ENCODE measurements around the gene CCDC137. TPM values are rescaled to one million over a fixed set of nuclear protein-coding genes. Genes with fewer than 3 reads are reported as not detected.

Gene CCDC137
- total RNA-seq, 1 donor from 2014 or later, result 33.8 TPM

GRCh38 chr17:81646869-81647600 lies 19.5 kb upstream of the CCDC137 start:
- Mint-ChIP-seq H3K27me3 (ENCODE audit: unreplicated experiment) (peaks cover 17% of the 10 kb centered on the region), H3K36me3 (ENCODE audit: unreplicated experiment) (no peaks in the 10 kb centered on the region), H3K4me1 (ENCODE audit: low read depth, unreplicated experiment) (peaks cover 2% of the 10 kb centered on the region), H3K27ac (ENCODE audit: unreplicated experiment) (no peak overlapping the region), H3K4me3 (ENCODE audit: unreplicated experiment) (no peak overlapping the region), H3K9me3 (ENCODE audit: unreplicated experiment) (peaks cover 5% of the 10 kb centered on the region)
- no peak for DNase-seq
- no peak for TF ChIP-seq CTCF (IDR thresholded peaks at IDR 0.05; ENCODE audit: partially characterized antibody, unreplicated experiment)

GRCh38 chr17:81647640-81648012 lies 18.9 kb upstream of the CCDC137 start:
- H3K27me3 Mint-ChIP-seq (ENCODE audit: unreplicated experiment), result peaks cover 19% of the 10 kb centered on the region
- no peaks in the 10 kb centered on the region for H3K36me3 Mint-ChIP-seq (ENCODE audit: unreplicated experiment)
- peaks cover 5% of the 10 kb centered on the region for H3K9me3 Mint-ChIP-seq (ENCODE audit: unreplicated experiment)
- DNase-seq, result no peak
- no peak for TF ChIP-seq CTCF (IDR thresholded peaks at IDR 0.05; ENCODE audit: partially characterized antibody, unreplicated experiment)
- peaks cover 2% of the 10 kb centered on the region for H3K4me1 Mint-ChIP-seq (ENCODE audit: low read depth, unreplicated experiment)
- H3K4me3 Mint-ChIP-seq (ENCODE audit: unreplicated experiment), result no peak overlapping the region
- no peak overlapping the region for H3K27ac Mint-ChIP-seq (ENCODE audit: unreplicated experiment)

- Mint-ChIP-seq H3K27ac (ENCODE audit: unreplicated experiment) (no peak overlapping the region), H3K9me3 (ENCODE audit: unreplicated experiment) (peaks cover 5% of the 10 kb centered on the region), H3K36me3 (ENCODE audit: unreplicated experiment) (no peaks in the 10 kb centered on the region), H3K27me3 (ENCODE audit: unreplicated experiment) (peaks cover 19% of the 10 kb centered on the region), H3K4me1 (ENCODE audit: low read depth, unreplicated experiment) (peaks cover 2% of the 10 kb centered on the region), H3K4me3 (ENCODE audit: unreplicated experiment) (no peak overlapping the region)
- no peak for DNase-seq
- no peak for TF ChIP-seq CTCF (IDR thresholded peaks at IDR 0.05; ENCODE audit: partially characterized antibody, unreplicated experiment)
These were observed 18.4 kb upstream of the CCDC137 start for GRCh38 chr17:81648013-81648706.

DNA sequence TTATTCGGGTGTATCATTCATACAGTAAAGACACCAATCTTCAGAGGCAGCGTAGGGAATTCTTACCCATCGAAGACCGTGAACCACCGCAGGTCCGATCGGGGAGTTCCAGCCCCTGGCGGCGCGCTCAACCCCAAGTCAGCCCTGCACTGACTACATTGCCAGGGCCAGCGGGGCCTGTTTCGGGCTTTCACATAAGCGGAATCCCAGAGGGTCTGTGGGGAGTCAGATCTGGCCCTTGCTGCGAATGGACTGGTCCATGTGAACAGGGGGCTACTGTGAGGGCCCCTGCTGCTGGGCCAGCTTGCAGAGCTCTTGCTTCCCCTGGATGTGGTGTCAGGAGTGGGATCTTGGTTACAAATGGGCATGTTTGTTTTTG lies 17.8 kb upstream of the CCDC137 start:
- H3K9me3 Mint-ChIP-seq (ENCODE audit: unreplicated experiment), result peaks cover 5% of the 10 kb centered on the region
- TF ChIP-seq CTCF (IDR thresholded peaks at IDR 0.05; ENCODE audit: partially characterized antibody, unreplicated experiment), result no peak
- no peak for DNase-seq
- H3K27me3 Mint-ChIP-seq (ENCODE audit: unreplicated experiment), result peaks cover 19% of the 10 kb centered on the region
- H3K4me3 Mint-ChIP-seq (ENCODE audit: unreplicated experiment), result no peak overlapping the region
- H3K36me3 Mint-ChIP-seq (ENCODE audit: unreplicated experiment), result no peaks in the 10 kb centered on the region
- H3K27ac Mint-ChIP-seq (ENCODE audit: unreplicated experiment), result no peak overlapping the region
- peaks cover 2% of the 10 kb centered on the region for H3K4me1 Mint-ChIP-seq (ENCODE audit: low read depth, unreplicated experiment)

- Mint-ChIP-seq H3K4me3 (ENCODE audit: unreplicated experiment) (no peak overlapping the region), H3K27me3 (ENCODE audit: unreplicated experiment) (peaks cover 17% of the 10 kb centered on the region), H3K4me1 (ENCODE audit: low read depth, unreplicated experiment) (peaks cover 2% of the 10 kb centered on the region), H3K9me3 (ENCODE audit: unreplicated experiment) (peaks cover 5% of the 10 kb centered on the region), H3K27ac (ENCODE audit: unreplicated experiment) (no peak overlapping the region), H3K36me3 (ENCODE audit: unreplicated experiment) (no peaks in the 10 kb centered on the region)
- DNase-seq, result no peak
- no peak for TF ChIP-seq CTCF (IDR thresholded peaks at IDR 0.05; ENCODE audit: partially characterized antibody, unreplicated experiment)
These were observed 15.6 kb upstream of the CCDC137 start for GRCh38 chr17:81650951-81651350.
